B cell (primary cell): ENCODE measurements around the gene MFAP3L. TPM values are rescaled to one million over a fixed set of nuclear protein-coding genes. Genes with fewer than 3 reads are reported as not detected.

Experiments used
- ATAC-seq: fragments of 200-7000 bp; cut with Tn5 transposase; one replicate; pipeline ENCODE4 v1.10.0; 2021; ENCODE audit warnings: low read depth, mild to moderate bottlenecking, moderate number of reproducible peaks, moderate library complexity
- CTCF ChIA-PET: fragments of 350-600 bp; sonication (Branson Sonifier 250); formaldehyde crosslinking; loops from one replicate; lab custom pipeline; 2021; ENCODE audit warnings: antibody characterized with exemption, inconsistent platforms; lab: Charles Lee
- POLR2A ChIA-PET: fragments of 350-600 bp; sonication (Branson Sonifier 250); formaldehyde crosslinking; loops from one replicate; lab custom pipeline; 2021; ENCODE audit warnings: antibody characterized with exemption; lab: Charles Lee
- DNase-seq: peaks from one replicate; pipeline ENCODE4 v3.0.0; 2013
- H2AFZ ChIP-seq: 2 replicates; pipeline ENCODE4 v1.6.1; 2012; ENCODE audit warnings: mild to moderate bottlenecking, low read depth, low read length; ENCODE audit not compliant: insufficient read depth, poor library complexity, severe bottlenecking
- H3K27ac ChIP-seq, 2 donors: 1 replicate in 1 of 2; 2 replicates in 1 of 2; pipeline ENCODE4 v1.5.1; 2012 to 2013; ENCODE audit warnings: low read length in 2 of 2, mild to moderate bottlenecking in 2 of 2, moderate library complexity in 1 of 2
- H3K27me3 ChIP-seq, 4 experiments: fragments of 200-600 bp in 1 of 4; sonication (generic) in 1 of 4; replicated peaks in 1 of 4; 1 replicate in 2 of 4; 2 replicates in 2 of 4; pipeline versions ENCODE4 v1.6.1 to v1.7.0; 2013 to 2016; ENCODE audit warnings: low read length in 3 of 4, mild to moderate bottlenecking in 2 of 4, mixed read lengths in 1 of 4, moderate library complexity in 1 of 4; ENCODE audit not compliant: insufficient read depth in 4 of 4, control insufficient read depth in 3 of 4; ENCODE audit errors: control extremely low read depth in 1 of 4
- H3K36me3 ChIP-seq, 2 experiments: replicated peaks in 1 of 2; 1 replicate in 1 of 2; 2 replicates in 1 of 2; pipeline versions ENCODE4 v1.6.1 to v1.7.1; 2013; ENCODE audit warnings: low read length in 1 of 2; ENCODE audit not compliant: insufficient read depth in 2 of 2, control insufficient read depth in 1 of 2; ENCODE audit errors: control extremely low read depth in 1 of 2, extremely low read depth in 1 of 2
- H3K4me1 ChIP-seq, 2 donors: fragments of 200-600 bp in 1 of 2; sonication (generic) in 1 of 2; 1 replicate in 1 of 2; 2 replicates in 1 of 2; pipeline versions ENCODE4 v1.5.1 to v1.6.1; 2013 to 2017; ENCODE audit warnings: low read length in 2 of 2; ENCODE audit not compliant: control insufficient read depth in 2 of 2, insufficient read depth in 2 of 2
- H3K4me2 ChIP-seq: replicated peaks from 2 replicates; pipeline ENCODE3; 2012; ENCODE audit warnings: mild to moderate bottlenecking, low read depth, low read length; ENCODE audit not compliant: poor library complexity, severe bottlenecking
- H3K4me3 ChIP-seq, 5 experiments: fragments of 200-600 bp in 1 of 5; sonication (generic) in 1 of 5; 1 replicate in 3 of 5; 2 replicates in 2 of 5; pipeline versions ENCODE4 v1.5.1 to v1.7.0; 2011 to 2016; ENCODE audit warnings: low read length in 4 of 5, mild to moderate bottlenecking in 4 of 5, low read depth in 2 of 5, control low read depth in 1 of 5, moderate library complexity in 1 of 5; ENCODE audit not compliant: insufficient read depth in 1 of 5; ENCODE audit errors: control extremely low read depth in 1 of 5, extremely low read depth in 1 of 5
- H3K79me2 ChIP-seq: fragments of 200-600 bp; sonication (generic); one replicate; pipeline ENCODE4 v1.6.0; 2016; ENCODE audit warnings: low read length; ENCODE audit not compliant: control insufficient read depth, insufficient read depth
- H3K9ac ChIP-seq: fragments of 200-600 bp; sonication (generic); 2 replicates; pipeline ENCODE4 v1.6.1; 2017; ENCODE audit warnings: mild to moderate bottlenecking, low read length, moderate library complexity
- H3K9me3 ChIP-seq, 3 donors: one replicate each; pipeline versions ENCODE4 v1.6.1 to v1.7.1; 2013; ENCODE audit warnings: low read length in 2 of 3; ENCODE audit not compliant: control insufficient read depth in 2 of 3, insufficient read depth in 1 of 3; ENCODE audit errors: control extremely low read depth in 1 of 3
- H4K20me1 ChIP-seq: 2 replicates; pipeline ENCODE4 v1.6.0; 2012; ENCODE audit warnings: mild to moderate bottlenecking, low read length; ENCODE audit not compliant: insufficient read depth, control insufficient read depth, poor library complexity, severe bottlenecking
- H3K27ac Mint-ChIP-seq: one replicate; pipeline ENCODE4 v1.8.0; 2021; ENCODE audit warnings: mixed read lengths
- H3K27me3 Mint-ChIP-seq: one replicate; pipeline ENCODE4 v1.8.0; 2021; ENCODE audit warnings: mixed read lengths
- H3K4me1 Mint-ChIP-seq: one replicate; pipeline ENCODE4 v1.8.0; 2021; ENCODE audit warnings: mixed read lengths
- H3K4me3 Mint-ChIP-seq: one replicate; pipeline ENCODE4 v1.8.0; 2021; ENCODE audit warnings: mixed read lengths
- H3K9me3 Mint-ChIP-seq: one replicate; pipeline ENCODE4 v1.8.0; 2022; ENCODE audit warnings: mixed read lengths; ENCODE audit not compliant: insufficient read depth
- CTCF ChIP-seq: fragments of 200-600 bp; IDR thresholded peaks from one replicate; pipeline ENCODE4 v1.8.0; 2022; ENCODE audit warnings: antibody characterized with exemption, mild to moderate bottlenecking
- EZH2 ChIP-seq: IDR thresholded peaks from 2 replicates; pipeline ENCODE4 v1.6.1; 2012; ENCODE audit warnings: borderline replicate concordance, low read depth, mild to moderate bottlenecking, moderate library complexity, low read length; ENCODE audit not compliant: insufficient read depth, poor library complexity, severe bottlenecking
- WGBS: methylation state at CpG from one replicate; pipeline ENCODE4 v1.1.5; 2013; ENCODE audit warnings: missing lambda C conversion rate; ENCODE audit not compliant: insufficient coverage; 5-methylcytosine and 5-hydroxymethylcytosine counted together
- intact Hi-C: fragments of 100-400 bp; cut with micrococcal nuclease; formaldehyde crosslinking; loops from one replicate; pipeline ENCODE4 v1.10.0; 2022
- polyA plus RNA-seq: library from polyadenylated mRNA; depleted of rRNA; stranded (reverse); fragments of >200 nt; gene quantifications from 2 replicates; pipeline ENCODE4 v1.2.3, GENCODE V29; 2012
- total RNA-seq, 2 donors: library from RNA; stranded (reverse); fragments of 120-200 nt in 1 of 2; gene quantifications; 1 replicate in 1 of 2; 2 replicates in 1 of 2; pipeline versions ENCODE4 v1.2.3 to v1.2.4, GENCODE V29; 2013 to 2022

MFAP3L gene
- total and polyA plus RNA-seq, 2 donors (not counting 1 experiment from before 2014, with no cell fraction given) = 0.37 to 0.63 TPM

- Histone ChIP-seq H3K27me3 (no peaks in the 10 kb centered on the region), H4K20me1 (no peaks in the 10 kb centered on the region), H2AFZ (no peak overlapping the region), H3K4me1 (no peaks in the 10 kb centered on the region), H3K4me3 (no peak overlapping the region), H3K4me2 (no peak overlapping the region), H3K79me2 (no peaks in the 10 kb centered on the region), H3K36me3 (no peaks in the 10 kb centered on the region), H3K9me3 (no peaks in the 10 kb centered on the region), H3K9ac (no peak overlapping the region), H3K27ac (no peak overlapping the region)
- POLR2A ChIA-PET = no interaction called here
- no peaks in the 10 kb centered on the region for H3K4me1 Mint-ChIP-seq
- intact Hi-C loops = no loop called here
- no peak overlapping the region for H3K27ac Mint-ChIP-seq
- no peaks in the 10 kb centered on the region for H3K9me3 Mint-ChIP-seq
- H3K27me3 Mint-ChIP-seq = peaks cover 16% of the 10 kb centered on the region
- CTCF ChIA-PET = no interaction called here
- H3K4me3 Mint-ChIP-seq = no peak overlapping the region
- DNase-seq = no peak
- no peak for ATAC-seq
- no peak for TF ChIP-seq CTCF
- no peak for TF ChIP-seq EZH2
- WGBS = no CpG with 5 or more reads among the region's 4 CpGs
Measured at GRCh38 chr4:169984745-169985144, 41.5 kb downstream of the MFAP3L start.

GRCh38 chr4:169984173-169984572 is 42.0 kb downstream of the MFAP3L start:
- CTCF ChIA-PET = no interaction called here
- no peak for ATAC-seq
- TF ChIP-seq CTCF (no peak), EZH2 (no peak)

More at GRCh38 chr4:169984173-169984572, 42.0 kb downstream of the MFAP3L start:
- DNase-seq = no peak
- H3K9me3 Mint-ChIP-seq = no peaks in the 10 kb centered on the region
- POLR2A ChIA-PET = no interaction called here
- peaks cover 19% of the 10 kb centered on the region for H3K27me3 Mint-ChIP-seq
- H3K27ac Mint-ChIP-seq = no peak overlapping the region
- H2AFZ ChIP-seq = no peak overlapping the region
- H4K20me1 ChIP-seq = no peaks in the 10 kb centered on the region
- no peaks in the 10 kb centered on the region for H3K4me1 Mint-ChIP-seq
- no peak overlapping the region for H3K4me3 ChIP-seq
- no peaks in the 10 kb centered on the region for H3K36me3 ChIP-seq
- H3K4me1 ChIP-seq = no peaks in the 10 kb centered on the region
- 47% methylated on average over 3 of the region's 3 CpGs for WGBS
- no peaks in the 10 kb centered on the region for H3K9me3 ChIP-seq
- H3K9ac ChIP-seq = no peak overlapping the region
- intact Hi-C loops = no loop called here
- no peak overlapping the region for H3K4me3 Mint-ChIP-seq
- no peak overlapping the region for H3K4me2 ChIP-seq
- no peaks in the 10 kb centered on the region for H3K27me3 ChIP-seq
- no peak overlapping the region for H3K27ac ChIP-seq
- H3K79me2 ChIP-seq = no peaks in the 10 kb centered on the region
